Measurements from ENCODE around the gene LPP. TPM values are rescaled to one million over a fixed set of nuclear protein-coding genes. Genes with fewer than 3 reads are reported as not detected.

The LPP gene
- total RNA-seq, 4 donors from 2014 or later: 141 to 248 (median 185) TPM

DNA sequence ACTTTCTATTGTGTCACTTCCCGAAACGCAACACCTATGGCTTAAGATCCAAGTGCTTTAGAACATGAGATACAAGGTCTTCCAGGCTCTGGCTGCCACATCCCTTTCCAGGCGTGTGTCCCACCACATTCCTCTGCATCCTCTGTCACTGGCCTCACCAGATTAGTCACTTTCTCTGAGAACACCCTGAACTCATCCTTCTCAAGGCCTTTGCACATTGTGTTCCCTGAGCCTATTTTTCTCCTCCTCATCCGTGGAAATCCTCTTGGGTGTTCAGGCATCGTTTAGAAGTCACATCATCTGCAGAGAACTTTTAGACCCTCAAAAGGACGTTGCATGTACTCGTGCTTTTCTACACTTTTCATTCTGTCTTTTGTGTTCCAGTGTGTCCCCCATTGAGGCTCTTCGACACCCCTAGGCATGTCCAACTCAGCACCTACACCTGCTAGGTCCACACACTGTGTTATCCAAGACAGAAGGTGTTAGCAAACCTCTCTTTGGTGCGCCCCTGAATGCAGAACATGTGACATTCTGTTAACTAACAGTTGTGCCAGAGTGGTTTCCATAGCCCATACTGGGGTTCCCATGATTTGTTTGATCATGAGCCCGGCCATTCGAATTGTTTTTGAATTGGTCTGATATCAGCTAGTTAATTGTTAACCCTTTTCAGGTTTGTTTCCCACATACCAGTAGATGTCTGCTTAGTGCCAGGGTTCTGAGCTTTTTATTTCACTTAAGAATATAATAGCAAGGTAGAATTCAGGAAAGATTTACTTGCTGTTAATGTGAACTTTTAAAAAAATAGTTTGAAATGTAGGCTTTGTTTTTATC is 67.2 kb downstream of the LPP start:
- TF ChIP-seq, protein P1, sequence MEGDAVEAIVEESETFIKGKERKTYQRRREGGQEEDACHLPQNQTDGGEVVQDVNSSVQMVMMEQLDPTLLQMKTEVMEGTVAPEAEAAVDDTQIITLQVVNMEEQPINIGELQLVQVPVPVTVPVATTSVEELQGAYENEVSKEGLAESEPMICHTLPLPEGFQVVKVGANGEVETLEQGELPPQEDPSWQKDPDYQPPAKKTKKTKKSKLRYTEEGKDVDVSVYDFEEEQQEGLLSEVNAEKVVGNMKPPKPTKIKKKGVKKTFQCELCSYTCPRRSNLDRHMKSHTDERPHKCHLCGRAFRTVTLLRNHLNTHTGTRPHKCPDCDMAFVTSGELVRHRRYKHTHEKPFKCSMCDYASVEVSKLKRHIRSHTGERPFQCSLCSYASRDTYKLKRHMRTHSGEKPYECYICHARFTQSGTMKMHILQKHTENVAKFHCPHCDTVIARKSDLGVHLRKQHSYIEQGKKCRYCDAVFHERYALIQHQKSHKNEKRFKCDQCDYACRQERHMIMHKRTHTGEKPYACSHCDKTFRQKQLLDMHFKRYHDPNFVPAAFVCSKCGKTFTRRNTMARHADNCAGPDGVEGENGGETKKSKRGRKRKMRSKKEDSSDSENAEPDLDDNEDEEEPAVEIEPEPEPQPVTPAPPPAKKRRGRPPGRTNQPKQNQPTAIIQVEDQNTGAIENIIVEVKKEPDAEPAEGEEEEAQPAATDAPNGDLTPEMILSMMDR (IDR thresholded peaks at IDR 0.05; ENCODE audit: low read depth): no peak

DNA sequence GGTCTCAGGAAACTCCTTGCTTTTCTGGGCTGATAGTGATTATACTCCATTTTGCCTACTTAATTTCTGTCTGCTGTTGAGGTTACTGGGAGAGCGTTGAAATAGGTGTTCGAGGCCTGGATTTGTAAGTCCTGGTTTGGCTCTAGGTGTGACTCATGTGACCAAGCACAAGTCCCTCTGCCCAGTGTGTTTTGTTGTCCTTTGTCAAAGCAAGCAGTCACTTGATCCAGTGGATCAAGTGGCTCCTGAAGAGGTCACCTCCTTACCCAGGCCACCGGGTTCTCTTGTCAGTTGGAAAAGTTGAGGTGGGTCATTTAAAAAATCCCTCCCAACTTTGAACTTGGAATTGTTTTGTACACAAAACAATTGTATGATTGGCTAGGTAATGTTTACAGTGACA is 70.0 kb downstream of the LPP start:
- TF ChIP-seq, protein P1 (IDR thresholded peaks at IDR 0.05; ENCODE audit: low read depth): no peak

DNA sequence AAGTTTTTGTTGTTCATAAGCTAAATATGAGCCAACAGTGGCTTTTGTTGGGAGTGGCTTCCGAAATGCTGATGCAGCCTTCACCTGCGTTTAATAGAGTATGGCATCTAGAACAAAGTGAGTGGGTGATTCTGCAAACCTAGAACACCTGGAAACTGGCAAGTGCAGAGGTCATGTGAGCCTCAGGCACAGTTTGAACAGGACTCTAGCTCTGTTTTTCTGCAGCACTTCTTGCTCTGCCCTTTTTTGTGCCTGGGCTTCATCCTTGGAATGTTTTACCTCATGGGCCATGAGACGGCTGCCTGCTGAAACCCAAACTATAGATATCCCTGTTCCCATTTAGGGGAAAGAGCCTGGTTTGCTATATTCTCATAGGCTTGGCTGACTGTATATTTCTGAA is 73.5 kb downstream of the LPP start:
- TF ChIP-seq, protein P1 (IDR thresholded peaks at IDR 0.05; ENCODE audit: low read depth): no peak

DNA sequence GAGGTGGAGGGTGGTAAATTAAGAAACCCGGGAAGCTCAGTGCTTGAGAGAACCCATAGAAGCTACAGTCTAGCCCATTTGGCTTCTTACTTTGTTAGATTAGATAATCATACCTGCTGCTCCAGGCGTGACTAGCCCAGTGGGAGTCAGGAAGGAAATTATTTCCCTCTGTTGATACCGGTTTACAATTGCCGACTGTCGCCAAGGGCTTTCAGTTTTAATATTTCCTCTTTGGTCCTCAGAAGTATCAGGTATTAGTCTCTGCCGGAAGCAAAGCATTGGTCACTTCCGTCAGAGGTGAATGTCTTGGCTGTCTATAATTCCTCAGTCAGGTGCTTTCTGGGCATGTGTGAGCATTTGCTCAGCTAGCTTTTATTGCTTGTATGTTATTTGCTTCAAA is 75.2 kb downstream of the LPP start:
- TF ChIP-seq, protein P1 (IDR thresholded peaks at IDR 0.05; ENCODE audit: low read depth): no peak

DNA sequence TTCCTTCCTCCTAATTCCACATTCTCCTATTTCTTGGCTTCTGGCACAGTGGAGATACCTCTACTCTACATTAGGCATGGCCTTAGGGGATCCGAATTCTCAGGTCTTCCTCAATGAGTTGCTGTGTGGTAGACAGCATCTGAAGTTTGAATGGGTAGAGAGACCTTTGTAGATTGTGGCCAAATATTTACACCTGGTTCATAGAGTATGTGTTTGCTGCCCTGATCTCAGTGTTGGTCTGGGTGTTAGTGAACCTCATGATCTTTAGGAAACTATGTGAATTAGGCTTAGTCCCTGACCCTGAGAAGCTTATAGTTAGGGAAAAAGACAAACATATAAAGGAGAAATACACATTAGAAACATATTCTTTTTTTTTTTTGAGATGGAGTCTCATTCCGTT is 75.8 kb downstream of the LPP start:
- TF ChIP-seq, protein P1 (IDR thresholded peaks at IDR 0.05; ENCODE audit: low read depth): no peak

DNA sequence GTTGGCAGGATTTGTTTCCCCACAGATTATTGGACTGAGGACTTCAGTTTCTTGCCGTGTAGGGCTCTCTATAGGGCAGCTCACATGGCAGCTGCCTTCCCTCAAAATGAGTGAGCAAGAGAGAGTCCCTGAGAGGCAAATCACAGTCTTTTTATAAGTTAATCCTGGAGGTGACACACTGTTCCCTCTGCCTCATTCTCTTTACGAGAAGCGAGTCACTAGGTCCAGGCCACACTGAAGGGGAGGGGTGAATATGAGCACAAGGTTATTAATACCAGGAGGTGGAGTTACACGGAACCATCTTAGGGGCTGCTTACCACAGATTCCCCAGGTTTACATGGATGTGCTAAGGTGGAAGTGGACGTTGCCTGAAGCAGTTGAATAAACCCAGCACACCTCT is 77.0 kb downstream of the LPP start:
- TF ChIP-seq, protein P1 (IDR thresholded peaks at IDR 0.05; ENCODE audit: low read depth): no peak

DNA sequence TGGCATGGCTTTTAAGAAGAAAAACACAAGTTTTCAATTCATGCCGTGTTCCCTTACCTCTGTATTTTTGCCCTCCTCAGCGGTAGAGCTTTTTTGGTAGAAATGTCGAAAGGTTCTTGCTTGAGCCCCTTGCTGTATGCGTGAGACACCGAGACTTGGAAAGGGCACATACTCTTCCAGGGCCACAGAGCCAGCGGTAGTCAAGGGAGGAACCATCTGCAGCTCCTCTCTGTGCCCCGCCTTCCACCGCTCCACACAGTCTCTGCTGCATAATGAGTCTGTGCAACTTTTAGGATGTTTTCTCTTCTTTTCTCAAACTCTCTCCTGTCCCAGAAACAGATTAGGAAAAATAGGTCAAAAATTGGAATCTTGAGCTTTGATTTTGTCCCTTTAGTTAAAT is 77.5 kb downstream of the LPP start:
- TF ChIP-seq, protein P1 (IDR thresholded peaks at IDR 0.05; ENCODE audit: low read depth): no peak
